ENCODE results near the gene NTF4.

DNA sequence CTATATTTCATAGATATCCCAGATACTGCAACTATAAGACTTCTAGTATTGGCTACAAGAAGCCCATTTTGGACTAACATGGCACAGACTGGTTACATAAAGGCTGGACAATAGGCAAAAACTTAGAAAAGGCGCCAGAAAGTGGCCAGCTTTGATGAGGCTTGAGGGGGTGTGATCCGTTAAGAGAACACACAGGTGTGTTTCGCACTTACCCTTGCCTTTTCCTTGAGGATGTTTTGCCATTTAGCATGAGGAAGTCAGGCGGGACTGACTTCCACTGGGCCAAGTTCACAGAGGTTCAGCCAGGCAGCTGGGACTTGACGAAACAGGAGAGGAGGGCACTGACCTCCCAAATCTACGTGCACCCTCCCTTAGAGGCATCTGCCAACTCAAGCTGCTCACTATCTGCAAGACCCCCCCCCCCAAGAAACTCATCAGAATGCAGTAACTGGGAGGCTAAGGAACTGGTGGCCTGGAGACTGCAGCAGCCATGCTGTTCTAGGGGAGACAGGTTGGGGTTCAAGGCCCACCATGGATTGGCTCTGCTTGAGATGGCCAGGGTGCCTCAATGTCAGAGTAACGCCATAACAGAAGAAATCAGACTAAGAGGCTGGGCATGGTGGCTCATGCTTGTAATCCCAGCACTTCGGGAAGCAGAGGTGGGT lies 45.1 kb upstream of the NTF4 start:
- TF ChIP-seq, protein P1, sequence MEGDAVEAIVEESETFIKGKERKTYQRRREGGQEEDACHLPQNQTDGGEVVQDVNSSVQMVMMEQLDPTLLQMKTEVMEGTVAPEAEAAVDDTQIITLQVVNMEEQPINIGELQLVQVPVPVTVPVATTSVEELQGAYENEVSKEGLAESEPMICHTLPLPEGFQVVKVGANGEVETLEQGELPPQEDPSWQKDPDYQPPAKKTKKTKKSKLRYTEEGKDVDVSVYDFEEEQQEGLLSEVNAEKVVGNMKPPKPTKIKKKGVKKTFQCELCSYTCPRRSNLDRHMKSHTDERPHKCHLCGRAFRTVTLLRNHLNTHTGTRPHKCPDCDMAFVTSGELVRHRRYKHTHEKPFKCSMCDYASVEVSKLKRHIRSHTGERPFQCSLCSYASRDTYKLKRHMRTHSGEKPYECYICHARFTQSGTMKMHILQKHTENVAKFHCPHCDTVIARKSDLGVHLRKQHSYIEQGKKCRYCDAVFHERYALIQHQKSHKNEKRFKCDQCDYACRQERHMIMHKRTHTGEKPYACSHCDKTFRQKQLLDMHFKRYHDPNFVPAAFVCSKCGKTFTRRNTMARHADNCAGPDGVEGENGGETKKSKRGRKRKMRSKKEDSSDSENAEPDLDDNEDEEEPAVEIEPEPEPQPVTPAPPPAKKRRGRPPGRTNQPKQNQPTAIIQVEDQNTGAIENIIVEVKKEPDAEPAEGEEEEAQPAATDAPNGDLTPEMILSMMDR (IDR thresholded peaks at IDR 0.05) = no peak
- TF ChIP-seq PHF8 (IDR thresholded peaks at IDR 0.05; ENCODE audit: borderline replicate concordance, low read depth) = no peak
- no peak for TF ChIP-seq EP300 (IDR thresholded peaks at IDR 0.05)
- TF ChIP-seq, protein P2, sequence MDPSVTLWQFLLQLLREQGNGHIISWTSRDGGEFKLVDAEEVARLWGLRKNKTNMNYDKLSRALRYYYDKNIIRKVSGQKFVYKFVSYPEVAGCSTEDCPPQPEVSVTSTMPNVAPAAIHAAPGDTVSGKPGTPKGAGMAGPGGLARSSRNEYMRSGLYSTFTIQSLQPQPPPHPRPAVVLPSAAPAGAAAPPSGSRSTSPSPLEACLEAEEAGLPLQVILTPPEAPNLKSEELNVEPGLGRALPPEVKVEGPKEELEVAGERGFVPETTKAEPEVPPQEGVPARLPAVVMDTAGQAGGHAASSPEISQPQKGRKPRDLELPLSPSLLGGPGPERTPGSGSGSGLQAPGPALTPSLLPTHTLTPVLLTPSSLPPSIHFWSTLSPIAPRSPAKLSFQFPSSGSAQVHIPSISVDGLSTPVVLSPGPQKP (IDR thresholded peaks at IDR 0.05; ENCODE audit: low read depth, low read length) = no peak
- TF ChIP-seq ZFP36 (IDR thresholded peaks at IDR 0.05; ENCODE audit: borderline replicate concordance, partially characterized antibody) = no peak
- TF ChIP-seq ESRRA (IDR thresholded peaks at IDR 0.05; ENCODE audit: borderline replicate concordance, low read length) = no peak
- no peak; the same call in 1 of the 2 replicates for TF ChIP-seq POLR2AphosphoS2 (conservative IDR thresholded peaks at IDR 0.05; ENCODE audit: low read length)
- TF ChIP-seq SMC3 (IDR thresholded peaks at IDR 0.05) = no peak
- no peak for TF ChIP-seq CHD4 (IDR thresholded peaks at IDR 0.05; ENCODE audit: borderline replicate concordance)
- TF ChIP-seq MAZ (IDR thresholded peaks at IDR 0.05; ENCODE audit: borderline replicate concordance, low read depth, low read length) = no peak
